ENCODE results near the gene COL6A1. TPM values are rescaled to one million over a fixed set of nuclear protein-coding genes. Genes with fewer than 3 reads are reported as not detected.
"Not testable (repeated sequence)": the region's sequence is repeated elsewhere in the genome, so short reads cannot be mapped to it uniquely, and the experiment has no call there.

The COL6A1 gene
- polyA plus RNA-seq, 1 of the 3 experiments (the other 2 are of a cell fraction): 107 TPM

DNA sequence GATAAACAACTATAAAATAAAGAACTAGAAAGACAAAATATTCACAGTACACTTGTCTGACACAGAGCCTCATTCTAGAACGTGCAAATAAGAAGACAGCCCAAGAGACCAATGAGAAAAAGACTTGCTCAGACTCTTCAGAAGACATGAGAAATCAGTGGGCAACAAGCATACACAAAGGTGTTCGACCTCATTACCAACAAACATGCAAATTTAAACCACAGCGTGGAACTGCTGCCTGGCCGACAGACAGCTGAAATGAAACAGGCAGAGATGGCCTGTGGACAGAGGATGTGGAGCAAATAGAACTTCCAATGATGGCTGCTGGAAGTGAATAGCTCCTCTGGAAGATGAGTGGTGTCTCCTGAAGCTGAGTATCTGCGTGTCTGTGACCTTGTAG, 22.4 kb upstream of the COL6A1 start:
- Histone ChIP-seq H4K20me1 (ENCODE audit: insufficient read depth) (no peaks in the 10 kb centered on the region), H3K4me3 (ENCODE audit: low read depth in 2 of 2, low read length in 1 of 2) (no peak overlapping the region), H3K36me3 (replicated peaks in 1 of 2; ENCODE audit: control insufficient read depth in 1 of 2, insufficient read depth in 2 of 2, low read length in 1 of 2) (no peaks in the 10 kb centered on the region), H3K79me2 (ENCODE audit: insufficient read depth) (no peaks in the 10 kb centered on the region), H3K27me3 (ENCODE audit: insufficient read depth) (no peaks in the 10 kb centered on the region), H2AFZ (ENCODE audit: low read depth) (no peak overlapping the region), H3K9me3 (no peaks in the 10 kb centered on the region), H3F3A (replicated peaks; ENCODE audit: insufficient read depth) (no peaks in the 10 kb centered on the region), H3K27ac (ENCODE audit: low read depth in 2 of 2, low read length in 1 of 2) (no peak overlapping the region), H3K9ac (no peak overlapping the region), H3K4me1 (ENCODE audit: control insufficient read depth in 1 of 2, insufficient read depth in 2 of 2, low read depth in 1 of 2, low read length in 1 of 2) (peaks cover 0 to 3% of the 10 kb centered on the region in 2 experiments; a peak in 1 of 4 replicates), H3K4me2 (no peak overlapping the region), H3K9me2 (no peaks in the 10 kb centered on the region)
- ChIA-PET CTCF (interaction anchor here (2.5 kb wide), 1 partner anchor 11 kb away, joined by 12 read pairs; no protein-coding TSS in a partner anchor), POLR2A (no interaction called here)
- no peak for DNase-seq
- 41% methylated on average over 5 of the region's 5 CpGs for WGBS (ENCODE audit: low lambda C conversion rate)
- no peak for TF ChIP-seq ELF1 (IDR thresholded peaks at IDR 0.05)

DNA sequence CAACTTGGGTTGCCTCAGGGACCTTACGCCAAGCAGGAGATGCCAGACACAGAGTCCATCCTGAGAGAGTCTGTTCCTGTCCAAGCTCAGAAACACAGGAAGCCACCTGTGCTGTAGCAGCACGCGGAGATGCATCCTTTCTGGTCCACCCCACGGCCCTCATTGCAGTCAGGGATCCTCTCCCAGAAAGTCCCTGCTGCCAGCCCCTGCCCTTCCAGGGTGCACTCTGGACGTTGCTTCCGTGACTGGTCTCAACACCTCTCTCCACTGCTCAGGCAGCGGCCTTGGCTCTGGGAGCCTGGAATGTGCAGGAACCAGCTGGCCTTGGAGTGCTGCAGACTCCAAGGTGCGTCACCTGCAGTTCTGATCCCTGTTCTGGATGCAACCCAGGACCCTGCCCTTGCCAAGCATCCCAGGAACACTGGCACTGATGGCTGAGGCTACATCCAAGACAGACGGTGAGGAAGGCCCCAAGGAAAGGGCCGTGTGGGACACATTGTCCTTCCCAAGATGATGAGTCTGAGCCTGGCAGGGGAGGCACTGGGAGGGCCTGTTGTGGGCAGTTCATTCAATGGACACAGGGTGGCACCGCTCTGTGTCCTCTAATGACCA, 21.7 kb upstream of the COL6A1 start:
- Histone ChIP-seq H3K27me3 (ENCODE audit: insufficient read depth) (no peaks in the 10 kb centered on the region), H3K27ac (ENCODE audit: low read depth in 2 of 2, low read length in 1 of 2) (no peak overlapping the region), H3K79me2 (ENCODE audit: insufficient read depth) (no peaks in the 10 kb centered on the region), H3F3A (replicated peaks; ENCODE audit: insufficient read depth) (no peaks in the 10 kb centered on the region), H3K9me3 (no peaks in the 10 kb centered on the region), H2AFZ (ENCODE audit: low read depth) (no peak overlapping the region), H3K9me2 (no peaks in the 10 kb centered on the region), H3K4me2 (no peak overlapping the region), H3K4me1 (ENCODE audit: control insufficient read depth in 1 of 2, insufficient read depth in 2 of 2, low read depth in 1 of 2, low read length in 1 of 2) (no peaks in the 10 kb centered on the region), H3K4me3 (ENCODE audit: low read depth in 2 of 2, low read length in 1 of 2) (no peak overlapping the region), H4K20me1 (ENCODE audit: insufficient read depth) (no peaks in the 10 kb centered on the region), H3K36me3 (replicated peaks in 1 of 2; ENCODE audit: control insufficient read depth in 1 of 2, insufficient read depth in 2 of 2, low read length in 1 of 2) (no peaks in the 10 kb centered on the region), H3K9ac (no peak overlapping the region)
- no peak for TF ChIP-seq FOXM1 (IDR thresholded peaks at IDR 0.05; ENCODE audit: low read depth)
- no peak for TF ChIP-seq MEF2A (IDR thresholded peaks at IDR 0.05; ENCODE audit: borderline replicate concordance, low read depth)
- no peak for TF ChIP-seq ELF1 (IDR thresholded peaks at IDR 0.05)
- TF ChIP-seq NFIC (IDR thresholded peaks at IDR 0.05; ENCODE audit: borderline replicate concordance): no peak
- POLR2A ChIA-PET: no interaction called here
- CTCF ChIA-PET: interaction anchor here (2.5 kb wide), 1 partner anchor 11 kb away, joined by 12 read pairs; no protein-coding TSS in a partner anchor
- no peak for DNase-seq
- WGBS (ENCODE audit: low lambda C conversion rate): 48% methylated on average over 4 of the region's 11 CpGs

DNA sequence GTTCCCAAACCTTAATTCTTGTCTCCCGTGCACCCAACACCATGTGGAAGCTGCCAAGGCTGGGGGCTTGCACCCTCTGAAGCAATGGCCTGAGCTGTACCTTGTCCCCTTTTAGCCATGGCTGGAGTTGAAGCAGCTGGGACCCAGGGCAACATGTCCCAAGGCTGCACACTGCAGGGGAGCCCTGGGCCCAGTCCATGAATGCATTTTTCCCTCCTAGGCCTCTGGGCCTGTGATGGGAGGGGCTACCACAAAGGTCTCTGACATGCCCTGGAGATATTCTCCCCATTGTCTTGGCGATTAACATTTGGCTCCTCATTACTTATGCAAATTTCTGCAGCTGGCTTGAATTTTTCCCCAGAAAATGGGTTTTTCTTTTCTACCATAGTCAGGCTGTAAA, 20.2 kb upstream of the COL6A1 start:
- H3K27me3 ChIP-seq (ENCODE audit: insufficient read depth); H3K9ac ChIP-seq; H3K9me3 ChIP-seq; CTCF ChIA-PET; POLR2A ChIA-PET; DNase-seq; H3K4me2 ChIP-seq; H2AFZ ChIP-seq (ENCODE audit: low read depth); H3K9me2 ChIP-seq; H3K4me1 ChIP-seq (ENCODE audit: control insufficient read depth in 1 of 2, insufficient read depth in 2 of 2, low read depth in 1 of 2, low read length in 1 of 2); H3F3A ChIP-seq (replicated peaks; ENCODE audit: insufficient read depth); H3K27ac ChIP-seq (ENCODE audit: low read depth in 2 of 2, low read length in 1 of 2); H3K36me3 ChIP-seq (replicated peaks in 1 of 2; ENCODE audit: control insufficient read depth in 1 of 2, insufficient read depth in 2 of 2, low read length in 1 of 2); H4K20me1 ChIP-seq (ENCODE audit: insufficient read depth); H3K4me3 ChIP-seq (ENCODE audit: low read depth in 2 of 2, low read length in 1 of 2); H3K79me2 ChIP-seq (ENCODE audit: insufficient read depth): not testable (repeated sequence)
- WGBS (ENCODE audit: low lambda C conversion rate): 7% methylated on average over 1 of the region's 2 CpGs

DNA sequence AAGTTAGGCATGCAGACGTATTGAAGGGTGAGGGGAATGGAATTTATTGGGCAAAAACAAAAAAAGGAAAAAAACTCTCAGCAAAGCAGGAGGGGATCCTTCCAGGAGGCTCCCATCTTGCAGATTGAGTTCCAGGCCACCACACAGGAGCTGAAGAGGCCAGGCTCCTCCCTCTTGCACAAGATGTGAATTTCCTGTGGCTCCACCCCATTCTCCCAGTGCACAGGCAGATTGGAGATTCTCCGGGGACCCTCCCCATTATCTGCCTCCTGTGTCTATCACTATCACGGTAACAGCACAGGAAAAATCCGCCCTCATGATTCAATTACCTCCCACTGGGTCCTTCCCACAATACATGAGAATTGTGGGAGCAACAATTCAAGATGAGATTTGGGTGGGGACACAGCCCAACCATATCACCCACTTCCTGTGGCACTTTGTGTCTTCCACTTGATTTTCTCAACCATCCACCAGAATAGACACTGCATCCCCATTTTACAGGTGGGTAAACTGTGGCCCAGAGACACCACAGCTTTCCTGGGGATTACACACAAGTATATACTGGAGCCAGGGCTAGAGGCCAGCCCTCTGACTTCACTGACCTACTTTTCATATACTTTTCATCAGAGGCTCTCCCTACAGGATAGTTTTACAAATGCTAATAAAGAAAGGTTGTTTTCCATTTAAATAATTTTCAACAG, 18.9 kb upstream of the COL6A1 start:
- ChIA-PET POLR2A (no interaction called here), CTCF (interaction anchor here (2.7 kb wide), 1 partner anchor 10 kb away, joined by 9 read pairs; no protein-coding TSS in a partner anchor)
- WGBS (ENCODE audit: low lambda C conversion rate): 20% methylated on average over 4 of the region's 4 CpGs

More for the DNA sequence above, 18.9 kb upstream of the COL6A1 start:
- Histone ChIP-seq H3F3A (replicated peaks; ENCODE audit: insufficient read depth) (no peaks in the 10 kb centered on the region), H3K9me3 (no peaks in the 10 kb centered on the region), H3K4me2 (no peak overlapping the region), H3K9ac (no peak overlapping the region), H3K9me2 (no peaks in the 10 kb centered on the region), H3K27me3 (ENCODE audit: insufficient read depth) (no peaks in the 10 kb centered on the region), H3K79me2 (ENCODE audit: insufficient read depth) (no peaks in the 10 kb centered on the region), H3K4me1 (ENCODE audit: control insufficient read depth in 1 of 2, insufficient read depth in 2 of 2, low read depth in 1 of 2, low read length in 1 of 2) (no peaks in the 10 kb centered on the region), H3K4me3 (ENCODE audit: low read depth in 2 of 2, low read length in 1 of 2) (no peak overlapping the region), H2AFZ (ENCODE audit: low read depth) (no peak overlapping the region), H4K20me1 (ENCODE audit: insufficient read depth) (no peaks in the 10 kb centered on the region), H3K27ac (ENCODE audit: low read depth in 2 of 2, low read length in 1 of 2) (no peak overlapping the region), H3K36me3 (replicated peaks in 1 of 2; ENCODE audit: control insufficient read depth in 1 of 2, insufficient read depth in 2 of 2, low read length in 1 of 2) (no peaks in the 10 kb centered on the region)
- TF ChIP-seq SMC3 (IDR thresholded peaks at IDR 0.05; ENCODE audit: low read depth, low read length) (no peak), JUND (IDR thresholded peaks at IDR 0.05) (no peak), RXRA (IDR thresholded peaks at IDR 0.05; ENCODE audit: borderline replicate concordance, low read depth) (no peak)
- DNase-seq: no peak
